SU-DHL-6 (cell line): Measurements from ENCODE around the gene GPR108.

ENCODE experiments used
- H2AFZ ChIP-seq: fragments of 200-600 bp; sonication (generic); 2 replicates; pipeline ENCODE4 v1.6.1; 2014; ENCODE audit warnings: low read depth, mild to moderate bottlenecking, moderate library complexity, mixed read lengths, antibody characterized with exemption, low read length; ENCODE audit not compliant: severe bottlenecking
- H3F3A ChIP-seq: fragments of 200-600 bp; shearing (Covaris generic); 2 replicates; pipeline ENCODE4 v1.6.0; 2016; ENCODE audit warnings: antibody characterized with exemption, mild to moderate bottlenecking; ENCODE audit not compliant: insufficient read depth
- H3K27ac ChIP-seq: fragments of 200-600 bp; sonication (generic); 2 replicates; pipeline ENCODE4 v1.5.1; 2016; ENCODE audit warnings: low read depth, mild to moderate bottlenecking, low read length, moderate library complexity, mixed read lengths
- H3K27me3 ChIP-seq: fragments of 200-600 bp; sonication (generic), shearing (Covaris generic); 2 replicates; pipeline ENCODE4 v1.6.0; 2014; ENCODE audit warnings: mild to moderate bottlenecking, low read length
- H3K36me3 ChIP-seq: fragments of 200-600 bp; sonication (generic); 2 replicates; pipeline ENCODE4 v1.6.1; 2014; ENCODE audit warnings: mild to moderate bottlenecking, low read length, mixed read lengths
- H3K4me2 ChIP-seq: fragments of 300-600, 200-600 bp; shearing (Covaris generic), sonication (generic); 2 replicates; pipeline ENCODE4 v1.6.0; 2014; ENCODE audit warnings: low read length, low read depth, mild to moderate bottlenecking; ENCODE audit not compliant: poor library complexity, severe bottlenecking
- H3K4me3 ChIP-seq: fragments of 200-600 bp; sonication (generic); 2 replicates; pipeline ENCODE4 v1.5.1; 2014; ENCODE audit warnings: antibody characterized with exemption, low read length, mild to moderate bottlenecking, mixed read lengths; ENCODE audit not compliant: insufficient read depth, poor library complexity, severe bottlenecking
- H3K79me2 ChIP-seq: fragments of 200-600 bp; sonication (generic); 2 replicates; pipeline ENCODE4 v1.6.1; 2014; ENCODE audit warnings: mild to moderate bottlenecking, low read length, moderate library complexity; ENCODE audit not compliant: insufficient read depth
- H3K9ac ChIP-seq: fragments of 200-600 bp; sonication (generic); 2 replicates; pipeline ENCODE4 v1.7.0; 2014; ENCODE audit warnings: mild to moderate bottlenecking, low read length
- H3K9me2 ChIP-seq: fragments of 200-600 bp; sonication (generic); replicated peaks from 2 replicates; pipeline ENCODE4 v1.6.1; 2014; ENCODE audit warnings: low read length; ENCODE audit not compliant: insufficient read depth
- H3K9me3 ChIP-seq: fragments of 200-600 bp; sonication (generic); 2 replicates; pipeline ENCODE4 v1.6.1; 2014; ENCODE audit warnings: low read length, mixed read lengths; ENCODE audit not compliant: insufficient read depth
- H4K20me1 ChIP-seq: fragments of 200-600 bp; sonication (generic); 2 replicates; pipeline ENCODE4 v1.6.1; 2014; ENCODE audit warnings: low read depth, mild to moderate bottlenecking, antibody characterized with exemption, low read length, moderate library complexity, mixed read lengths
- CTCF ChIP-seq: fragments of 200-600 bp; sonication (generic); IDR thresholded peaks from one replicate; pipeline ENCODE4 v1.5.1; 2017; ENCODE audit warnings: antibody characterized with exemption, mild to moderate bottlenecking, low read length, moderate library complexity; ENCODE audit not compliant: insufficient read depth, poor library complexity, severe bottlenecking
- EZH2phosphoT487 ChIP-seq: fragments of 200-600 bp; sonication (generic), shearing (Covaris generic); conservative IDR thresholded peaks from 2 replicates; pipeline ENCODE4 v1.6.1; 2018; ENCODE audit warnings: mild to moderate bottlenecking, antibody characterized with exemption, low read length, moderate library complexity, mixed read lengths

Gene GPR108

DNA sequence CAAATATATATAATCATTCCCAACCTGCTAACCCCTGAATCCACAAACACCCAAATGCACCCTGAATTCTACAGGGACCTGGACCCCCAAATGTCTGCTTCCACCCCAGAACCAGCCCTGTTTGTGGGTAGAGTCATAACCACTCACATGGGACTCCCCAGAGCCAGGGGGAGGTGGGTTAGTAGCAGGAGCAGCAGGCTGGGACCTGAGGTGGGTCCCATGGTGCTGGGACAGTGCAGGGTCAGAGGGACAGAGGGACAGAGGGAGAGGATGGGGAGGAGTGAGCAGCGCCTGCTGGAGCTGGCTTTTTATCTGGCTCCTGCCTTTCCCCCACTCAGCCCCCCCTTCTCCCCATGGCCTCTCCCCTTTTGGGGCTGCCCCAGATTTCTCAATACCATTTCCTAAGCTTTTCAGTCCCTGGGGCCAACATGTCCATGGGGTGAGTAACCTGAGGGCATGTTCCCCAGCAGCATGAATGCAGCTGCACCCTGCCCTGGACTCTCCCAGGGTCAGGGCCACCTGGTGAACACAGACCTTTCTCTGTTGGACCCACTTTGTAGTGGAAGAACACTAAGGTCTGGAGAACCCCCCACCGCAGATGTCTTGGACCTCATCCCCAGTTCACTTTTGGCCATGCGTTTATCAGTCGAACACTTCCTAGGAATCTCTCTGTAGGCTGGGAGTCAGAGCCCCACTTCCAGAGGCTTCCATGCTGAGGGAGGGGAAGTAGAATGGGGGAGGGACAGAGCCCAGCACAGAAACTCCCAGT is 16.8 kb downstream of the GPR108 start, which contains the start of gene C3:
Gene C3 (minus strand): TSS at position 282 of the 769 bp plus-strand sequence. CDS start 61 bp downstream, at position 221.
- Histone ChIP-seq H2AFZ (no peak within 1 kb of the TSS), H3K4me3 (no peak within 1 kb of the TSS), H3K79me2 (no peaks in the 10 kb centered on the region), H3K27me3 (no peaks in the 10 kb centered on the region), H3K9ac (no peak within 1 kb of the TSS), H3F3A (0 out of 2 replicates have a peak, but pooled peaks cover 4% of the 10 kb centered on the region), H3K9me3 (no peaks in the 10 kb centered on the region), H3K36me3 (no peaks in the 10 kb centered on the region), H4K20me1 (no peaks in the 10 kb centered on the region), H3K4me2 (peak within 1 kb of the TSS; percentile 8), H3K9me2 (no peaks in the 10 kb centered on the region), H3K27ac (no peak within 1 kb of the TSS)
- TF ChIP-seq CTCF (no peak), EZH2phosphoT487 (no peak)

GRCh38 chr19:6719992-6720368 is 17.4 kb downstream of the GPR108 start:
- Histone ChIP-seq H3K36me3 (no peaks in the 10 kb centered on the region), H3K4me3 (no peak overlapping the region), H4K20me1 (no peaks in the 10 kb centered on the region), H3F3A (0 out of 2 replicates have a peak, but pooled peaks cover 4% of the 10 kb centered on the region), H3K9me2 (no peaks in the 10 kb centered on the region), H3K9ac (no peak overlapping the region), H3K79me2 (no peaks in the 10 kb centered on the region), H3K9me3 (no peaks in the 10 kb centered on the region), H3K27ac (no peak overlapping the region), H2AFZ (no peak overlapping the region), H3K4me2 (no peak overlapping the region), H3K27me3 (no peaks in the 10 kb centered on the region)
- TF ChIP-seq CTCF = no peak
- TF ChIP-seq EZH2phosphoT487 = no peak

GRCh38 chr19:6719540-6719861 is 17.9 kb downstream of the GPR108 start:
- no peaks in the 10 kb centered on the region for H4K20me1 ChIP-seq
- no peaks in the 10 kb centered on the region for H3K9me2 ChIP-seq
- no peak overlapping the region for H2AFZ ChIP-seq
- H3K9ac ChIP-seq = no peak overlapping the region
- no peak overlapping the region for H3K27ac ChIP-seq
- H3K4me2 ChIP-seq = no peak overlapping the region
- no peaks in the 10 kb centered on the region for H3K9me3 ChIP-seq
- H3K36me3 ChIP-seq = no peaks in the 10 kb centered on the region
- H3K27me3 ChIP-seq = no peaks in the 10 kb centered on the region
- 0 out of 2 replicates have a peak, but pooled peaks cover 4% of the 10 kb centered on the region for H3F3A ChIP-seq
- TF ChIP-seq CTCF (no peak), EZH2phosphoT487 (no peak)
- no peak overlapping the region for H3K4me3 ChIP-seq
- no peaks in the 10 kb centered on the region for H3K79me2 ChIP-seq
